HG03108 (cell line): ENCODE measurements around the gene TNPO3.
A peak's percentile ranks its signal among the peaks of the same experiment; 100 is the strongest.
"Not testable (repeated sequence)": the region's sequence is repeated elsewhere in the genome, so short reads cannot be mapped to it uniquely, and the experiment has no call there.

Experiments
- ATAC-seq: cut with Tn5 transposase; IDR thresholded peaks from one replicate; pipeline ENCODE4 v1.9.1; 2021; ENCODE audit warnings: moderate library complexity; ENCODE audit not compliant: unreplicated experiment

TNPO3 gene

DNA sequence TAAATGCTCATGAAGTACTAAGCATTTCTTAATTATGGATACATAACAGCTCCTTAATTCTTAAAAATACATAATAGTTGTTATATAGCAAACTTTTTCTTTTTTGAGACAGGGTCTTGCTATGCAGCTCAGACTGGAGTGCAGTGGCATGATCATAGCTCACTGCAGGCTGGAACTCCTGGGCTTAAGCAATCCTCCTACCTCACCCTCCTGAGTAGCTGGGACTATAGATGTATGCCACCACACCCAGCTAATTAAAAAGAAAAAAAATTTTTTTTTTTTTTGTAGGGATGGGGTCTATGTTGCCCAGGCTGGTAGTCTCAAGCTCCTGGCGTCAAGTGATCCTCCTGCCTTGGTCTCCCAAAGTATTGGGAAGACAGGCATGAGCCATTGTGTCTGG, 86.3 kb downstream of the TNPO3 start:
- ATAC-seq: no peak

DNA sequence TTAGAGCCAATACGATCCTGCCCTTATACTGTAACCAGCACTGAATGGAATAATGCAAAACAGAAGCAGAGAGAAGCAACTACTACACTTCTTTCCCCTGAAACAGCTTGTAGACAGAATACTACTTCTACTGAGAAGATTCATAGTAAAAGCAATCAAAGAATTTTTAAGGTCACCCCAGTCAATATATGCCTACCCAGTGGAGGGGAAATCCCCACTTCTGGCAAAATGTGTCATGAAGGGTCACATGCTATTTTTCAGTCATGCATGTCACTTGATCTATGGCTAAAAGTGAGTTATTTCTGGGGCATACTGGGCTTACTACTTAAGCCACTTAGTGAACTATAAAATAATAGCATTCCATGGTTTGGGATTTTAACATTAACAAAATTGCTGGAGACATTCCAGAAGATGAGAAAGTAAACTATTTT, 91.6 kb downstream of the TNPO3 start:
- peak; percentile 78 for ATAC-seq

- no peak for ATAC-seq
Observed at GRCh38 chr7:128962899-128963298, 92.0 kb downstream of the TNPO3 start.

- ATAC-seq: no peak
Observed at GRCh38 chr7:128961030-128961659, 93.8 kb downstream of the TNPO3 start.

- ATAC-seq: no peak
Observed at GRCh38 chr7:128959296-128959695, 95.6 kb downstream of the TNPO3 start.

DNA sequence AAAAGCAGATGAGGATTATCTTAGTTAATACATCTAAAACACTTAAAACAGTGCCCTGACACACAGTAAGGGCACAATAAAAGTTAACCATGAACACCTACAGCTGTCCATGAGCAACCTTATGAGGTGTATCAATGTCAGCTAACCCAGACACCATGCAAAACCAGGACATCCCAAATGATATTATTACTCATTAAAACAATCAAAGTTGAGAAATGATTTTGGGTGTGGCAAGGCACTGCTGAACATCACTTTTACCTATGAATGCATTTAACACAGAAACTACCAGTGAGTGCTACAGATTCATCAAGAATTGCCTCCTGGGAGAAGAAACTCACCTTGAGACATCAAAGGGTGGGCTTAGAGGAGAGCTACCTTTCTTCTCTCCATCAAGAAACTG, 98.9 kb downstream of the TNPO3 start:
- no peak for ATAC-seq

DNA sequence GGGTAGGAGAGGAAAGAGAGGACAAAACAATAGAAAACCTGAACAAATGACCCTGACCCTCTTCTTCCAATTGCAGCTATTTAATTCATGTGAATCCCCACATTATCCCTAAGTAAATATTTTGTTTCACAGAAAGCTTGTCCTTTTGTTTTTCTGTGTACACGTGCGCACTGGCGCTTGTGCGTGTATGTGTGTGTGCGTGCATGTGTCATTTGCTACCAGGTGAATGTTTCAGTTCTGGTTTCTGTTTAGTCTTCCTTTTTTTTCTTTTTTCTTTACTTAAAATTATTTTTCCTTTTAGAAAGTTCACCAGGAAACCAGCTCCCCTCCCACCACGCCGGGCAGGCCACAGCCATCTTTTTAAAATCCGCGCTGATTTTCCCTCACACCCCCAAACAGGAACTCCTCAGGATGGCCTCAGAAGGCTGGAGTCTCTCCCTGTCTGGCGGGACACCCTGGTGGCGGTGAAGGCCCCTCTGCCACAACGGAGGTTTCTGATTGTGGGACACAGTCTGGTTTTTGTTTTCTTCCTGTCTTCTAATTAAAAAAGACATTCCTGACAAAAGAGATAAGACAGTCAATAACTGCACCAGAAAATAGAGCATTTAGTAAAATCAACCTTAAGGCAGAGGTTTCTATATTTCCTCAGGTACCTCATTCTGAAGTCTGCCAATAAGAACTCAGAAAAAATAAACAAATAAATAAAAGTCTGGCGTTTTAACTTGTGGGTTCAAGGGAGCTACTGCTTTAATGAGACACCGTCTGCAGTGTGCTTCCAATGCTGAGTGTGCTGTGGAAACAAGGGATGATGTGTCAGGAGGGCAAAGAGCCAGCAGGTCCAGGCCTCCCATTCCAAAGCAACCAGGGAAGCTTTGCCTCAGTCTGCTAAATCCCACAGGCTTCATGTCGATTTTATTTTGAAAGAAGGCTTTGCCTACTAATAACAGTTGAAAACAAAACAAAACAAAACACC, 99.8 kb downstream of the TNPO3 start:
- ATAC-seq: peak; percentile 66

- ATAC-seq: no peak
Observed at GRCh38 chr7:128954150-128954549, 100.8 kb downstream of the TNPO3 start.

DNA sequence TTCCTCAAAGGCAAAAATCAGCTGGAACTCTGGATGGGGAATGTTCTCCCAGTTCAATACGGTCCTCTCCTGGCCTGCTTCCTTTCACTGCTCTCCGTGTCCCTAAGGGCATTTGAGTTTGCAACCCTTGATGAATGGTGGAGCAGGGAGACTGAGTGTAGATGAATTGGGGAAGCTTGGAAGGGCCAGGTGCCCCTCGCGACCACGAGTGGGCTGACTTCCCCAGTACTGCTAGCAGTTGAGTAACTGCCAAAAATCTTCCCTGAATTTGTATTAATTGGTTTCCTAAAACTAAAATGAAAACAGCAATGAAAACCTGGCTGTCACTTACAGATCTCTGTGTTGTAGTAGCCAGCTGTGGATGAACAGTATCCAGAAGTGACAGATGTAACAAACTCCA, 103.6 kb downstream of the TNPO3 start:
- ATAC-seq: no peak

DNA sequence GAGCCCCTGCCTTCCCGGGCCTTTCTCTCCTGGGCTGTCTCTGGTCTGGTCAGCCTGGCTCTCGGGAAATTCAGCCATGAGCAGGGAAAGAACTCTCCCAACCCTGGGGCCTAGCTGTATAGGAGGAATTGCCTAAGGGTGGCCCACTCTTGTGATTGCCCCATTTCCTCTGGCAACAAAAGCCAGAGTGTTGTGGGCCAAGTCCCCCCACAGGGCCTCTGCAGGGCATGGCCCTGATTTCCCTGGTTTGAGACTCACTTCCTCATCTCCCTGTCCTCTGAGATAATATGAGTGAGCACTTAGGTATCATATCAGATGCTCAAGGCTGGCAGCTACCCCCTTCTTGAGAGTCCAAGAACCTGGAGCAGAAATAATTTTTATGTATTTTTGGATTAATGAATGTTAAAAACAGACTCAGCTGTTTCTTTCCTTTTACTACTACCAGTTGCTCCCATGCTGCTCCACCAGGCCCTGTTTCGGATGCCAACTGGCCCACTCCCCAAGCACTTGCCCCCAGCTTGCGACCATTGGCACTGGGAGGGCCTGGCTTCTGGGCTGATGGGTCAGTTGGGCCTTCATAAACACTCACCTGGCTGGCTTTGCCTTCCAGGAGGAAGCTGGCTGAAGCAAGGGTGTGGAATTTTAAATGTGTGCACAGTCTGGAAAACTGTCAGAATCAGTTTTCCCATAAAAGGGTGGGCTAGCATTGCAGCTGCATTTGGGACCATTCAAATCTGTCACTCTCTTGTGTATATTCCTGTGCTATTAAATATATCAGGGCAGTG, 105.7 kb downstream of the TNPO3 start:
- ATAC-seq: no peak

- no peak for ATAC-seq
Observed at GRCh38 chr7:128948312-128948973, 106.5 kb downstream of the TNPO3 start.

DNA sequence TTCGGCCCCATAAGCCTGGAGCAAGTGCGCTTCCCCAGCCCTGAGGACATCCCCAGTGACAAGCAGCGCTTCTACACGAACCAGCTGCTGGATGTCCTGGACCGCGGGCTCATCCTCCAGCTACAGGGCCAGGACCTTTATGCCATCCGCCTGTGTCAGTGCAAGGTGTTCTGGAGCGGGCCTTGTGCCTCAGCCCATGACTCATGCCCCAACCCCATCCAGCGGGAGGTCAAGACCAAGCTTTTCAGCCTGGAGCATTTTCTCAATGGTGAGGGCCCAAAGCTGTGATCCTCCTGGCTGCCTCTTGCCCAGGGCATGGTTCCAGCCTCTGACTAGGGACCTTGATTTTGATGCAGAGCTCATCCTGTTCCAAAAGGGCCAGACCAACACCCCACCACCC, 107.1 kb downstream of the TNPO3 start:
- no peak for ATAC-seq

DNA sequence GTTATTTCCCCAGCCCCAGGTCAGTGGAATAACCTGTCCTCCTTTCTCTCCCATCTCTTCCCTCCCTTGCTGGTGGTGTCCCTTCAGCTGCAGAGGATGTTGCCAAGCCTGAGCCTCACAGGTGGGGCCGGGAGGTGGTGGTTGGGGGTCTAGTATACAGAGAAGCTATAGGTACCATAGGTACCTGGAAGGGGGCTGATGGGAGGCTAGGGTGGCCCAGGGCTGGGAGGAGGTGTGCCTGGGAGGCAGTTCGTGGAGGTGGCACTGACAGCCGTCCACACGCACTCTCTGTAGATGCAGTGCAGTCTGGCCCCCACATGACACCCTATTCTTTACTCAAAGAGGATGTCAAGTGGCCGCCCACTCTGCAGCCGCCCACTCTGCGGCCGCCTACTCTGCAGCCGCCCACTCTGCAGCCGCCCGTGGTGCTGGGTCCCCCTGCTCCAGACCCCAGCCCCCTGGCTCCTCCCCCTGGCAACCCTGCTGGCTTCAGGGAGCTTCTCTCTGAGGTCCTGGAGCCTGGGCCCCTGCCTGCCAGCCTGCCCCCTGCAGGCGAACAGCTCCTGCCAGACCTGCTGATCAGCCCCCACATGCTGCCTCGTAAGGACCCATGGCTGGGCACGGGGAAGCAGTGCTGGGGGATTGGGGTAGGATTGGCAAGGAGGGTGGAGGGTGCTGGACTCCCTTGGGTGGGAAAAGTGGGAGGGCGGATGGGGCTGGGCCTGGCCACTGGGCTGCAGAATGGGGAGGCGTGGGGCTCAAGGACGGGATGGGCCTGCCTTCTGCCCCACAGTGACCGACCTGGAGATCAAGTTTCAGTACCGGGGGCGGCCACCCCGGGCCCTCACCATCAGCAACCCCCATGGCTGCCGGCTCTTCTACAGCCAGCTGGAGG, 107.7 kb downstream of the TNPO3 start:
- ATAC-seq: no peak

- no peak for ATAC-seq
Observed at GRCh38 chr7:128945668-128946366, 109.1 kb downstream of the TNPO3 start.

- ATAC-seq: no peak
Observed at GRCh38 chr7:128944487-128945236, 110.2 kb downstream of the TNPO3 start.

- ATAC-seq: not testable (repeated sequence)
Observed at GRCh38 chr7:128943251-128943650, 111.7 kb downstream of the TNPO3 start.

- no peak for ATAC-seq
Observed at GRCh38 chr7:128941946-128942526, 112.9 kb downstream of the TNPO3 start.

DNA sequence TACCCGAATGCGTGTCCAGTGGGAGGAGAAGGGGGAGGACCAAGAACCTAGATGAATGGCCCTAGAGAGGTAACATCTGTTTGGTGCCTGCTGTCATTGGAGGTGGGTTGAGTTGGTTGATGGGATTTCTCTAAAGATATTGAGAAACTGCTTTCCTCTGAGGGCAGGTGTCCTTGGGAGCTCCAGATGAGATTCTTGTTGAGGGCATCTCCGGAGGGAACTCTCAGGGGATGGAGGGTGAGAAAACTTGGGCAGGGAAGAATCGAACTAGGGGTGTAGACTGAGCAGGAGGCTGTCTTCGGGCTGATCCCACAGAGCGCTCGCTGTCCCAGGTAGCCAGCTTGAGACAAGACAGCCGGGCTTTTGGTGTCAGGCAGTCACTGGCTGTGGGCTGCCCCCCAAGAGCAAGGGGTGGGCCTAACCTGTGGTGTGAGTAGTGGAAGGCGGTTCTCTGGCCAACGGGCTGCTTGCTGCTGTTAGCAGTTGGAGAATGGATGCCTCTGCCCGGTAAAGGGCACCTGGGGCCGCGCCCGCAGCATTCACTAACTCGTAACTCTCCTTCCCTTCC, 113.5 kb downstream of the TNPO3 start:
- ATAC-seq: no peak
